AG09319 (cell line): ENCODE results near the gene DERL2.

ENCODE experiments used
- DNase-seq: peaks from one replicate; pipeline ENCODE4 v3.0.0-alpha.2; 2010; ENCODE audit warnings: low read depth; ENCODE audit errors: extremely low read depth
- TF ChIP-seq, protein P1 (sequence below): IDR thresholded peaks from 2 replicates; pipeline ENCODE4 v1.5.1; 2011; ENCODE audit warnings: low read depth, mild to moderate bottlenecking, inconsistent platforms, low read length, moderate library complexity

DERL2 gene

DNA sequence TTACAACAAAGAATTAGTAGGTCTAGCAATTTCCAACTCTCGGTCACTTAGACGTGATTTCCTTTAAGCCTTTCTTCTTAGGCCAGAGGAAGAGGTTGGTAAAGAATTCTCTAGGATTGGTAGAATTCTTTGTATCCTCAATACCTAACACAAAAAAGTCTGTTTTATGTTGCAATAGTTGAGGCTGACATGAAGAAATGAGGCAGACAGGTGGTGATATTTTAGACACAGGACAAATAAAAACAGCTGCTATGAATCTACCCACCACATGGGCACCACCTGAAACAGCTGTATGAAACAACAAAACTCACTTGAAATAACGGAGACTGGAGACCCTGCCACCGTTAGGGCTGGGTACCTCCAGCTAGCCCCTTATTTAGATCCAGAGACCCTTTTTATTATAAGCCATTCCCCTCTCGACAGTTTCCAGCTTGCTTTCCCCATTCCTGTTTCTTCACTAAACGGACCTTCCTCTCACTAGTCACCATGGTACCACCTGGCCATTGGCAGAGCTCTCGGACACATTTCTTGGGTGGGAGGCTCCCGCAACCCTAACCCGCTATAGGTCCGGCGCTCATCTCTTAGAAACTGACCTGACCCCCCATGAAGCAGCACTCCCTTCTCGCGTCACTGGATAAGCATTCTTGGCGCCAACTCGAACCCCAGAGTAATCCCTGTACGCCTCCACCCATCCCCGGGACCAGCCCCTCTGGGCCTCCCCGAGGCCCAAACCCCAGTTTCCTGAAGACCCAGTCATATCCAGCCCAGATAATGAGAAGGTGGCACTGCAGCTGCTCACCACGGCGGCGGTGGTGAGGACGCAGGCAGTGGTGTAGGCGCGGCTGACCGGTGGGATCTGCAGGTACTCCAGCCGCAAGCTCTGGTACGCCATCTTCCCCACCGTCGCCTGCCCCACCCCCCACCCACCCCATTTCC, at the start of gene DERL2:
DERL2 (minus strand) TSS at position 909 of the 936 bp plus-strand sequence; CDS start at position 892, 17 bp downstream.
- no peak for DNase-seq
- TF ChIP-seq, protein P1, sequence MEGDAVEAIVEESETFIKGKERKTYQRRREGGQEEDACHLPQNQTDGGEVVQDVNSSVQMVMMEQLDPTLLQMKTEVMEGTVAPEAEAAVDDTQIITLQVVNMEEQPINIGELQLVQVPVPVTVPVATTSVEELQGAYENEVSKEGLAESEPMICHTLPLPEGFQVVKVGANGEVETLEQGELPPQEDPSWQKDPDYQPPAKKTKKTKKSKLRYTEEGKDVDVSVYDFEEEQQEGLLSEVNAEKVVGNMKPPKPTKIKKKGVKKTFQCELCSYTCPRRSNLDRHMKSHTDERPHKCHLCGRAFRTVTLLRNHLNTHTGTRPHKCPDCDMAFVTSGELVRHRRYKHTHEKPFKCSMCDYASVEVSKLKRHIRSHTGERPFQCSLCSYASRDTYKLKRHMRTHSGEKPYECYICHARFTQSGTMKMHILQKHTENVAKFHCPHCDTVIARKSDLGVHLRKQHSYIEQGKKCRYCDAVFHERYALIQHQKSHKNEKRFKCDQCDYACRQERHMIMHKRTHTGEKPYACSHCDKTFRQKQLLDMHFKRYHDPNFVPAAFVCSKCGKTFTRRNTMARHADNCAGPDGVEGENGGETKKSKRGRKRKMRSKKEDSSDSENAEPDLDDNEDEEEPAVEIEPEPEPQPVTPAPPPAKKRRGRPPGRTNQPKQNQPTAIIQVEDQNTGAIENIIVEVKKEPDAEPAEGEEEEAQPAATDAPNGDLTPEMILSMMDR, result no peak

DNA sequence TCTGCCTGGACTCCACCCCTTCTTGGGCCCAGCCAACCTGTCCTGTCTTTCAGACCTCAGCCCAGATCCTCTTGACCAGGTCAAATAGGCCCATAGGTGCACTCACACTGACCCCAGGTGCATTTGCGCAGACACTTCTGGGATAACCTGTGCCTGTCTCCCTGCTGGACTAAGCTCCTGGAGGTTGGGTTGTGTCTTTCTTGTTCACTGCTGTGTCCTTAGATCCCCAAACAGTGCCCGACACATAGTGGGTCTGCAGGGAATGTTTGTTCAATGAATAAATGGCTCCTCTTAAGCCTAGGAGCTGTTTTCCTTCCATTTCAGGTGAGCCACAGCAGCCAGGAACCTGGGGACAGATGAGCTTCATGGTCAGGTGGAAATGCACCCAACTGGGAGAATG, 49.5 kb upstream of the DERL2 start:
- no peak for DNase-seq
- TF ChIP-seq, protein P1, result no peak

DNA sequence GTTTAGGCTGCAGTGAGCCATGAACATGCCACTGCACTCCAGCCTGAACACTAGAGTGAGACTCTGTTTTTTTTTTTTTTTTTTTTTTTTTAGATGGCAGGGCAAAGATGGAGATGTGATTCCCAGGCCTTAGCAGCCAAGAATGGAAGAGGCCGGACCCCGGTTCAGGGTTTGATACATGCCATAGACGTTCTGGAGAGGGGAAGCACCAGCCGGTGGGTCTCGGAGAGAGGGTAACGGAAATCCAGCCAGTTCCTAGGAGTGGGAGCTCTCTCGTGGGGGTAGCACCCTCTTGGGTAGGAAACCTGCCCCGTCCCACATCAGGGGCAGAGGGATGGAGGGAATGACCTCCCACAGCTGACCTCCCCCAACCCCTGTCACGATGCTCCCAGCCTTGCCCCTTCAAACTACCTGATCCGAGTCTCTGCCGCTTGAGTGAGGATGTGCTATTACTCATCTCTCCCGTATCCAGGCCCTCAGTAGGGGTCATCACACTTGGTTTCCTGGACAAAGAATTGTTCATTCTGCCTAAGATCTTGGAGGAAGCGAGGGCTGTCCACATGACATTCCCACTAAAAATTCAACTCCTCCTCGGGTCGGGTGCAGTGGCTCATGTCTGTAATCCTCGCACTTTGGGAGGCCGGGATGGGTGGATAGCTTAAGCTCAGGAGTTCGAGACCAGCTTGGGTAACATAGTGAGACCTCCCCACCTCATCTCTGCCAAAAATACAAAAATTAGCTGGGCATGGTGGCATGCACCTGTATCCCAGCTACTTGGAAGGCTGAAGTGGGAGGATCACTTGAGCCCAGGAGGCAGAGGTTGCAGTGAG, 47.7 kb upstream of the DERL2 start:
- TF ChIP-seq, protein P1, result no peak
- no peak for DNase-seq

DNA sequence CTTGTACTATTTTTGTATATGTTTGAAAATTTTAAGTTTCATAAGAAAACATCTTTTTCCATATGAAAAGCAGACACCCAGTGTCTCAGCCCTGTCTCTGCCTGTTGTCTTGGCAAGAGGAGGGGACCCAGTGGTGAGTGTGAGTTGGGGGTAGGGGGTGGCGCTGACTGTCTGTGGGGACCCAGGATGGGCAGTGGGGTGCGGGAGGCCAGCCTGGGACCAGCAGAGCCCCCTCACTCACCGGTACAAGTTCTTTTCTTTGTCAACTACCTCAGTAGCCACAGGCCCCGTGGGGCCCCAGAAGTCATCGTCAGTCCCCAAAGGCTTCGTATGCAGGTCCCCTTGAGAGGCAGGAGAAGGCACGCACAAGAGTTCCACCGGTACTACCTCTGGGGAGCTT, 46.6 kb upstream of the DERL2 start:
- TF ChIP-seq, protein P1, result no peak
- no peak for DNase-seq

DNA sequence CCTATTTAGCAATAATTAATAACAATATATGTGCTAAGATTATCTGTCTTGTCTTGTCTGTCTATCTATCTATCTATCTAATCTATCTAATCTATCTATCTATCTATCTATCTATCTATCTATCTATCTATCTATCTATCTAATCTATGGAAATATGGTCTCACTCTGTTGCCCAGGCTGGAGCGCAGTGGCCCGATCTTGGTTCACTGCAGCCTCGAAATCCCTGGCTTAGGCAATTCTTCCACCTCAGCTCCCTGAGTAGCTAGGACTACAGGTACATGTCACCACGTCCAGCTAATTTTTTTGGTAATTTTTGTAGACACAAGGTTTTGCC, 45.1 kb upstream of the DERL2 start:
- no peak for DNase-seq
- TF ChIP-seq, protein P1, result no peak

DNA sequence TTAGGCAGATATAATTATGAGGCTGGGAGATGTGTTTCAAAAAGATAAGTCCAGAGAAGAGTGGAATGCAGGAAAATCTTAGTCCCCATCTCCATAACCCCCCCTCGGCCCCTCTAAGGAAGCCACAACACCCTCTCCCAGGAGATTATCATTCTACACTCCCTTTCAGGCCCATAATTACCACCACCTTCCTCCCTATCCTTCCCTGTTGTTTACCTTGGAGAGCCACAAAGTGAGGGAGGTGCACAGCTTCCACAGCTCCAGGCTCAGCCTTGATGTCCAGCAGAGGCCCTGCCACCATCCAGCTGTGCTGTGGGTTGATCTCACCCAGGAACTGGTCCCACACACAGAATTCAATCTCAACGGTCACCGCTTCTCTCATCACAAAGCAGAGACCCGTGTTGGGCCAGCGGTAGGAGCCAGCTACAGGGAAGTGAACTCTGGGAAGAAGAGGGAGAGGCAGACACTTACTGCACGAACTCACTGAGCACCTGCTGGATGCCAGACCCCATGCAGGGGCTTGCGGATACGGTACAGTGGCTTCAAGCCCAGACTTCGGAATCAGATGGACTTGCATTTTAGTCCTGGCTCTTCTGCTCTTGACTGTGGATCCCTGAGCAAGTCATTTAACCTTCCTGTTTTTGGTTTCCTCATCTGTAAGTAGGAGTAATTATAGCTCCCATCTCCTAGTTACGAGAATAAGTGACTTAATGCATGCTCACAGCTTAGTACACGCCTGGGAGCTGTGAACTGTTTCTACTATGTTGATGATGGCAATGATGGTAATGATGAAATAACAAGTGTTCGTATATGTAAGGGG, 44.5 kb upstream of the DERL2 start:
- TF ChIP-seq, protein P1, result no peak
- DNase-seq, result no peak
